Ectodermal cell (in vitro differentiated cells): Measurements from ENCODE around the gene ADCYAP1.

Experiments
- H3K27ac ChIP-seq: 2 replicates; pipeline ENCODE4 v1.7.0; 2013; ENCODE audit warnings: mild to moderate bottlenecking, low read depth, low read length; ENCODE audit not compliant: insufficient read depth, poor library complexity, severe bottlenecking
- H3K27me3 ChIP-seq: 2 replicates; pipeline ENCODE4 v1.7.0; 2013; ENCODE audit warnings: mild to moderate bottlenecking, low read length; ENCODE audit not compliant: insufficient read depth, control insufficient read depth, poor library complexity, severe bottlenecking
- H3K36me3 ChIP-seq: one replicate; pipeline ENCODE4 v1.7.0; 2013; ENCODE audit warnings: low read length; ENCODE audit not compliant: control insufficient read depth, insufficient read depth
- H3K4me1 ChIP-seq: one replicate; pipeline ENCODE4 v1.7.0; 2013; ENCODE audit warnings: low read length; ENCODE audit not compliant: control insufficient read depth, insufficient read depth
- H3K4me3 ChIP-seq: 2 replicates; pipeline ENCODE4 v1.7.0; 2013; ENCODE audit warnings: low read depth, low read length, control low read depth; ENCODE audit not compliant: insufficient read depth
- H3K9me3 ChIP-seq: 2 replicates; pipeline ENCODE4 v1.7.0; 2013; ENCODE audit warnings: mild to moderate bottlenecking, low read length, moderate library complexity; ENCODE audit not compliant: control insufficient read depth
- WGBS, 2 experiments: methylation state at CpG; one replicate each; pipeline ENCODE4 v1.1.7; 2013; ENCODE audit warnings: missing lambda C conversion rate in 2 of 2; 5-methylcytosine and 5-hydroxymethylcytosine counted together

The ADCYAP1 gene

DNA sequence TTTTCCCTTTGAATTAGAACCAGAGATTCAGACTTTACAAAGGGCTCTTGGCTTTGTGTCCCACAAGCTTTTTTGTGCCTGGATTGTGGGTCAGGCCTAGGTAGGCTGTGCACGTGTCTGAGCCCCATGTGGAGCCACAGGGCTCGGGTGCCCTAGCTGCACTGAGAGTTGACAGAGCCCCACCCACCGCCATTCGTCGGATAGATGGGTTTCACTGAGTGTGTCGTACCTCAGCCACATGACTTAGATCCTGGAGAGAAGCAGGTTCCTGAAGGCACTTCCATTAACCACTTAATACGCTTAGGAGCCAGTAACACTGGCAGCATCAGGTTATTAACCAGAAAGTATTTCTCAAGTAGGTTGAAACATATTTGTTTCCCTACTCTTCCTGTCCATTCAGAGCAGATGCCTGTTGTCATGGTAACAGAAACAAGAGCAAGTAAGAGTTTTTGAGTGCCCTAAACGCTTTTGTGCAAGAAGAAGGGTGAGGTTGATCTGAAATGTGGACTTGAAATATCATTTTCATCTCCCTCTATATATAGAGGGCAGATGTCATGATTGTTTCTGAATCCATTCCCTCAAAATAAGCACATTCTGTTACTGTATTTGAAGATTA lies 30.0 kb downstream of the ADCYAP1 start:
- no peaks in the 10 kb centered on the region for H3K9me3 ChIP-seq
- no peak overlapping the region for H3K4me3 ChIP-seq
- H3K27me3 ChIP-seq = no peaks in the 10 kb centered on the region
- no peak overlapping the region for H3K27ac ChIP-seq
- H3K4me1 ChIP-seq = peaks cover 7% of the 10 kb centered on the region
- no peaks in the 10 kb centered on the region for H3K36me3 ChIP-seq
- WGBS, 2 experiments = 66 to 68% methylated on average over 7 to 8 of the region's 8 CpGs

DNA sequence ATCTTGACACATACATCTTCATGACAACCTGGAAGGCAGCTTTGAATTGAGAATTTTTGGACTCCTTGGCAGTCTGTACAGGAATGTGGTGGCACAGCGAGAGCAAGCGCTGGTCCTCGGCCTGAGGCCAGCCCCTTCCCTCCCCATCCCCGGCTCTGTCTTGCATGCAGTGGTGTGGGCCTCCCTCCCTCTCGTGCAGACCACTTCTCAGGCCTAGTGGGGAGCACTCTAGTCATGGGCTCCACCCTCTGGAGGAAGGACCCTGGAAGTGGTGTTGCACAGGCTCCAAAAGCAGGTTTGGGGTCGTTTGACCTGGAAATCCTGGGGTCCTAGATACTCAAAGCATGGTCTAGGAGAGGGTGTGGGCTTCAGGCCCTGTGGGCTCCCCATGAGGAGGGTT lies 32.3 kb downstream of the ADCYAP1 start:
- Histone ChIP-seq H3K27ac (no peak overlapping the region), H3K4me1 (peaks cover 7% of the 10 kb centered on the region), H3K36me3 (no peaks in the 10 kb centered on the region), H3K27me3 (no peaks in the 10 kb centered on the region), H3K4me3 (no peak overlapping the region), H3K9me3 (no peaks in the 10 kb centered on the region)
- 87 to 89% methylated on average over 6 of the region's 6 CpGs for WGBS, 2 experiments

DNA sequence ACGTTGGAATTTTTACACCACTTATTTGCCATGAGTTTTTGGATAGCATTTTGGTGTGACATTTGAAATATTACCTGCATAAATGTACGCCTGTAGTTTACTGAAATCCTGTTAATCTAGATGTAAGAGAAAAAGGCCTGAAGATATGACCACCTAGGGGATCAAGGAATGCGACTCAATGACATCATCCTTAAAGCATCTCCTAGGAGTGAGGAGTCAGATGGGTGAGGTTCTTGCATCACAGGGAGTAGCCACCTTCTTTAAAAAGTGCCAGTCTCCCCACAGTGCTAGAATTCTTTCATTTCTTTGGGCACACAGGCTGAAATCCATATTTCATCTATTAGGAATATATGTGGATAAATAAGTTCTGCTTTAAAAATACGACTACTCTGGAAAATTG lies 34.5 kb downstream of the ADCYAP1 start:
- Histone ChIP-seq H3K9me3 (no peaks in the 10 kb centered on the region), H3K36me3 (no peaks in the 10 kb centered on the region), H3K4me3 (no peak overlapping the region), H3K27me3 (no peaks in the 10 kb centered on the region), H3K27ac (no peak overlapping the region), H3K4me1 (no peaks in the 10 kb centered on the region)
- WGBS, 2 experiments = 26% methylated on average over 3 of the region's 4 CpGs

DNA sequence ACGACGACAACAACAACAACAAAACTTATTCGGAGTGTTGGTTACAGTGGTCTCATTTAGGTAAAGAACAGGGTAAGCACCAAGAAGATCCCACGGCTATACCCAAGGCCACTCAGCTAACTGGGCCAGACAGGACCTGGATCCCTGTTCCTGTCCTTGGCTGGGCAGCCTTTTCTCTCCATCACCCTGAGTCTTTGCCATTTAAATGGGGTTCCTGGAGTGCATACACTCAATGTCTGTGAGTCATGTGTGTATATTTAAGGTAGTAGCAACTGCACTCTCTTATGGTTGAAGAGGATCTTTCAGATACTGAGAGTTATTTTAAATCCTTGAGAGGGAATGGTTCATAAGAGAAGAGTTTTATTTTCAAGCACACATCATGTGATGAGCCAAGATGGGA lies 35.3 kb downstream of the ADCYAP1 start:
- Histone ChIP-seq H3K9me3 (no peaks in the 10 kb centered on the region), H3K36me3 (no peaks in the 10 kb centered on the region), H3K4me3 (no peak overlapping the region), H3K4me1 (no peaks in the 10 kb centered on the region), H3K27me3 (no peaks in the 10 kb centered on the region), H3K27ac (no peak overlapping the region)
- whole genome bisulfite sequencing, 2 experiments = 85 to 91% methylated on average over 4 of the region's 4 CpGs

DNA sequence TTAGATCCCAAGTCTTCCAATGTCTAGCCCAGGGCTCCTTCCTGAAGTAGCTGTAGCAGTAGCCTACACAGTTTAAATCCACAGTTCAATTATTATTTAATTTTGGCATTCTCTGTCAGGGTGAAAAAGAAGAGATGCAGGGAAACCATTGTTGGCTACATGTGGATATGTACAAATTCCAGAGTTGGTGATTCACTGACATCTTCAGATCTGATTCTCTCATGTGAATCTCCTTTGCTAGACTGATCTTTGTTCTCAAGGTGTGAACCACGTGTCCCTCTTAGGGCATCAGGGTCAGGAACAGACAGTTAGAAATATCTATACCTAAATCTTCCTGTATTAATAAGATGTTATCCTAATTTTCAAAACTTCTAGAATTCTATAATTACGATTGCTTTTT lies 36.7 kb downstream of the ADCYAP1 start:
- Histone ChIP-seq H3K36me3 (no peaks in the 10 kb centered on the region), H3K4me3 (no peak overlapping the region), H3K27me3 (no peaks in the 10 kb centered on the region), H3K27ac (no peak overlapping the region), H3K9me3 (no peaks in the 10 kb centered on the region), H3K4me1 (no peaks in the 10 kb centered on the region)
- 75 to 92% methylated on average over 1 to 2 of the region's 2 CpGs for WGBS, 2 experiments

DNA sequence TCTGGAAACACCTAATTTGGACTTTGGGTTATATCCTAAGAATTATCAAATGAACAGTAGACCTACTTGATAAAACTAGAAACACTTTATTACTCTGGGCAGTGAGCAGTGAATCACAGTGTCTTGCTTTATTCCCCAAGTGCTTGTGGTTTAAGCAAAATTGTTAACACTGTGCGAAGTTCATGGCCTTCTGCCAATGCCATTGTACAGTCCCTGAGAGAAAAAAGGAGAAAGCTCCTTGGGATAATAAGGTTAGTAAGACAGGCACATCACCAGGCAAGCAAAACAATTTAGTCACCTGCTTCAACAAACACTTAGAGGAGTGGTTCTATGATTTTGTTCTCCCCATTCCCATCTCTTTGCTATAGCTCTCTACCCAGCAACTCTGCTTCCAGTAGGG lies 39.8 kb downstream of the ADCYAP1 start:
- no peaks in the 10 kb centered on the region for H3K36me3 ChIP-seq
- WGBS, 2 experiments = 91 to 94% methylated on average over 1 of the region's 1 CpG
- no peaks in the 10 kb centered on the region for H3K27me3 ChIP-seq
- no peak overlapping the region for H3K27ac ChIP-seq
- H3K4me3 ChIP-seq = no peak overlapping the region
- H3K9me3 ChIP-seq = no peaks in the 10 kb centered on the region
- no peaks in the 10 kb centered on the region for H3K4me1 ChIP-seq

DNA sequence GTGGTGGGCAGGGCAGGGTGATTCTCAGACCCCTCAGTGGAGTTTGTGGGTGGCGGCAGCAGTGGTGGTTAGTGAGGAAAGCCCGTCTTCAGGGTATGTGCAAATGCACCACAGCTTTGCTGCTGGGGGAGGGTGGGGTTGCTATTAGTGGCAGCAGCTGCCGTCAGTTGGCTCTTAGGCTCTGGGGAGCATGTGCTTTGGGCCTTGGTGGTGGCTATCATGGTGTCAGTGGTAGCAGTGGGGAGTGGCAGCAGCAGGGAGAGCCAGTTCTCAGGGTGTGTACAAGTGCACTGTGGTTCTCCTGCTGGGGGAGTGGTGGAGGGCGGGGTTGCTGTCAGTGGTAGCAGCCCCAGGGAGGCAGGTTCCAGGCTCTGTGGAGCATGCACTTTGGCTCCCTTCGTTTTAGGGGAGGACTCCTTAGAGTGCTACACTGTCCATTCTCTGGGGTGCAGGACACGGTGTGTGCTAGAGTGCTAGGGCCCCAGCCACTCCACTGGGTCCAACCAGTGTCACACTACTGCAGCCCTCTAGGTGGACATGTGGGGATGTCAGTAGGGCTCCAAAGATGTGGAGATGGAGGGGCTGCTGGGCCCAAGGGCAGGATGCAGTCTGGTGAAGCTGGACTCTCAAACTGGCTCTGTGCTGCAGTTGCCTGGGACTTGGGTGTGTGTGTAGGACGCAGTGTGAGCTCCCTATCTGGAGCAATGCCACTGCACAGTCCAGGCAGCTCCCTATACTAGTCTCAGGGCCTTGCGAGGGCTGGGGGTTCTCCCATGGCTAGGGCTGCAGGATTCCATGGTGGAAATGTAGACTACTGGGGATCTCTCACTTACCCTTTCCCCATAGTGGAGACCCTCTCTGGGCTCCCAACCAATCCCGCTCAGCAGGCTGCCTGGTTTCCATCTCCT lies 45.3 kb downstream of the ADCYAP1 start:
- 84 to 85% methylated on average over 9 of the region's 9 CpGs for WGBS, 2 experiments
- Histone ChIP-seq H3K27me3 (no peaks in the 10 kb centered on the region), H3K4me1 (no peaks in the 10 kb centered on the region), H3K4me3 (no peak overlapping the region), H3K36me3 (no peaks in the 10 kb centered on the region), H3K9me3 (no peaks in the 10 kb centered on the region), H3K27ac (no peak overlapping the region)

DNA sequence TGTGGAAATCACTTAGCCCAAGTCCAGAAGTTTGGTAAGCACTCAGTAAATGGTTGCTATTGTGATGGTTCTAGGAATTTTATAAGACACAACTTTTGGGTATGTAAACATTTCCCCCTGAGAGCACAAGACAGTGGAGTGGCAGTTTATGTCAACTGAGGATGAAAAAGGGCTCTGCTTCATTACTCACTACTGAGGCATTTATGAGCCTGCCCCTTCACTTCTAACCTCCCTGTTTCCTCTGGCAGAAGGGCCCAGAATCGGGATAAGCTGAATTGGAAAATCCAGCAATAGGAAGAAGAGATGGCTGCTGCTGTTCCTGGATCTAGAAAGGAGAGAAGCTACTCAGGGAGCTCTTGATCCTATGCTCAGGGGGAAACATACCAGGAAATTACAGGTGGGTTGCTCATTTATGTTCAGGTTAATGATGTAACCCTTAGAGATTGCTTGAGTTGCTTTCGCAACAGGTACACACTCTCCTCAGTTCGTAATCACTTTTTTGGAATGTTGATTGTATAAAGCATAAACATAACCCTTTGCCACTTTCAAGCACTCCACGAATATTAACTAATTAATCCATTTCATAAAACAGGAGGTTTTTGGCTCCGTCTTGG lies 46.3 kb downstream of the ADCYAP1 start:
- no peaks in the 10 kb centered on the region for H3K36me3 ChIP-seq
- H3K27ac ChIP-seq = no peak overlapping the region
- WGBS, 2 experiments = 90 to 94% methylated on average over 5 of the region's 5 CpGs

DNA sequence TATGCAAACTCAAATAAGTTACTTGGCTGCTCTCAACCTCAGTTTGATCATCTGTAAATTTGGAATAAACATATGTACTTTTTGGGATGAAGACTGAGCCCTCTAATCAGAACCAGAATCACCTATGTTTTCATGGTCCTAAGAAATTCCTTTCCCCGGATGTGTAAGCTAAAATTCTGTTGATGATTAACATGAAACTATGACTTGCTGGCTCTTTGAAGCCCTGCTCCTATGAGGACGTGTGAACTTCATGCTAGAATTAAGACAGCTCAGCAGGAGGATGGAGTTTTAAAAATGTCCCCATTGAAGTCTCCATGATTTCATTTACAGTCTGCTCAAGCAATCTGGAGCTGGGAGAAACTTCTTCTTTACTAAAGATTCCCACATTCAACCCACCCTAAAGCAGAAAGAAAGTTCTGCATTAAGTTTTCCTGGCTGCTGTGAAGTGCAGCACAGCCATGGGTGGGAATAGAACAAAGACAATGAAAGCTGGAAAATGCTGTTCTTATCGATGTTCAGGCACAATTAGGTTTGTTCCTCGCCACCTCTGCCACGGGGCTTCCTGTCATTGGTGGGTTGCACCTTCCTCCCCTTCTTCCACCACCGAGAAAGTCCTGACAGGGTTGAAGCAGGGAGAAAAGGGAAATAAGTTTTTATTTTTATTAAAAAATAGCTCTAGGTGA lies 50.9 kb downstream of the ADCYAP1 start:
- Histone ChIP-seq H3K9me3 (no peaks in the 10 kb centered on the region), H3K27me3 (no peaks in the 10 kb centered on the region), H3K36me3 (no peaks in the 10 kb centered on the region), H3K4me1 (no peaks in the 10 kb centered on the region), H3K27ac (no peak overlapping the region), H3K4me3 (no peak overlapping the region)
- 84 to 87% methylated on average over 5 of the region's 6 CpGs for WGBS, 2 experiments

More for the DNA sequence above, 46.3 kb downstream of the ADCYAP1 start:
- no peak overlapping the region for H3K4me3 ChIP-seq
- H3K4me1 ChIP-seq = no peaks in the 10 kb centered on the region
- no peaks in the 10 kb centered on the region for H3K9me3 ChIP-seq
- H3K27me3 ChIP-seq = no peaks in the 10 kb centered on the region

DNA sequence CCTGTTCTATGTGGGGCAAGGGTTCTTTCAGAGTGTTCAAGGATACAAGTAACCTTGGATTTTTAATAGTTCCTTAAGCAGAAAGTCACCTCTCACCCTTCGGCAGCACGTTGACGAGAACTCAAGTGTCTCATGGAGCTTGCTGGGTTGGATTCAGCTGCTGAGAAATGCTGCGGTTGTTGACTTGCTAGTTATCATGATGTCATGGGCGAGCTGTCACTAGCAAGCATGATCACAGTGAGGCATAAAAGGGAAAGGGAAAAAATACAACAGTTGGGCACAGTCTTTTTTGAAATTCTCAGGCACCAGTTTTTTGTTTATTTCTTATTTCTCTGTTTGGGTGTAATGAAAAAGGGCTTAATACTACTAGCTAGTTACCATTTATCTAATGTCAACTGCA lies 53.2 kb downstream of the ADCYAP1 start:
- 92 to 95% methylated on average over 5 of the region's 5 CpGs for WGBS, 2 experiments

More for the DNA sequence above, 53.2 kb downstream of the ADCYAP1 start:
- H3K27me3 ChIP-seq = no peaks in the 10 kb centered on the region
- H3K4me1 ChIP-seq = no peaks in the 10 kb centered on the region
- H3K27ac ChIP-seq = no peak overlapping the region
- no peaks in the 10 kb centered on the region for H3K9me3 ChIP-seq
- no peaks in the 10 kb centered on the region for H3K36me3 ChIP-seq
- no peak overlapping the region for H3K4me3 ChIP-seq
